ENCODE results near the gene ARL4D.

GRCh38 chr17:43448720-43449469 lies 50.1 kb downstream of the ARL4D start:
- no peak for TF ChIP-seq GATA2 (IDR thresholded peaks at IDR 0.05; ENCODE audit: low read depth, low read length)
- TF ChIP-seq GATA3 (IDR thresholded peaks at IDR 0.05; ENCODE audit: low read depth, low read length), result no peak

Data from SH-SY5Y (cell line).